GM03348 (cell line): Measurements from ENCODE around the gene MXD3.
"Not testable (repeated sequence)": the region's sequence is repeated elsewhere in the genome, so short reads cannot be mapped to it uniquely, and the experiment has no call there.

ENCODE experiments used
- DNase-seq: peaks from one replicate; pipeline ENCODE4 v3.0.0; 2012; ENCODE audit warnings: low spot score

Gene MXD3

DNA sequence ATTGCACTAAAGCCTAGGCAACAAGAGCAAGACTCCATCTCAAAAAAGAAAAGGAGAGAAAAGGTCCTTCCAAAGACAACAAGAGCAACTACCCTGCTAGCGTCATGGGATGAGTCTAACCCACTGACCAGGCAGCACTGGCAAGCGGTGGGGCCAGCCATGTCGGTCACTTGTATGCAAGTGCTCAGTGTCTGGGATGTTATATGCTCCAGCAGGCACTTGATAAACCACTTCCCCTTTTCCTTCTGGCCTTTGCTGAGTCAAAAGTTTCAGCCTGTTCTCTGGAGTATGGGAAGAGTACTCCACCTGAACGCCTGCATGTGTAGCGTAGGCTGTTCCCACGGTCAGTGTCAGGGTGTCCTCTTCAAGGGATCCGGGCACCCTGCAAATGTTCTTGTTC, 9.2 kb upstream of the MXD3 start:
- DNase-seq, result no peak

DNA sequence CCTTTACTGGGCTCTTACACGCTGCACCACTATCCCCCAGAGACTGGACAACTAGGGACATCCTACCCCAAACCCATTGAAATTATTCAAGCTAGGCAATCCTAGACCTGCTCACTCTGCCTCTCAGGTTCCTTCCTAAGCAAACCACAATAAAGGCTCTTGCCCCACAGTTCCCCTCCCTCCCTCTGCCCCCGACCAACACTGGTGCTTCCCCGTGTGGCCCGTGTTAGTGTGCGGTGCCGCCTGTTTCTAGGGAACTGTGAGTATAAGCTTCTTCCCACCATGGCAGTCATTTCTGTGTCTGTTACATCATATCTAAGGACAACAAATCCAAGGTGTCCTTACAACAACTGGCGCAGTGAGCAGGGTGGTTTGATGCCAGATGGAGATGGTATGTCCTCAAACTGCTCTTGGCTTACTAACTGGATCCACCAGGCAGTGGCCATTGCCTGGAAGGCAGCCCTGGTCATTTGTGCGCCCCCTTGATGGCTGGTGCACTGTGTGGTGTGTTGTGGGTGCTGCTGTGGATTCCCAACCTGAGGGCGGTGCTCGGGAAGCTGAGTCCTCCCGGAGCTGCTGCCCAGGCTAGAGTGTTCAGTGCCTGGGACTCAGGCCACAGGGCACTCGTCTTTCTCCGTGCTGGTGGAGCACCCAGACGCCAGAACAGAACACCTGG, 8.4 kb upstream of the MXD3 start:
- no peak for DNase-seq

DNA sequence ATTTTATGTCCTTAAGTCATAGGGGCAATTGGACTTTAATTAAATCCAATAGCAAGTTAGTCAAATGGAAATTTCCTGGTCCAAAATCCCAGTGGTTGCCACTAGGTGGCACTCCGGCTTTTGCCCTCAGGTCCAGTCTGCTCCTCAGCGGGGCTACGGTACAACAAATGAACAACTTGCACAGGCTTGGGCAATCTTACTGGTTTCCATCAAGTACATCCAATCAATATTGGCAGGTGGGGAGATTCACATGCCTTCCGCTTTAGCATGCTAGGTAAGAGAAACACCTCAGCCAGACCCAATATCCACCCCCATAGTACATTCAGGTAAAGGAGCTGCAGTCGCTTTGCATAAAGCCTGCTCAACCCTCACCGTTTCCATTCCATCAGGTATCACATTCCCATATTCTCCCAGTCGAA, 6.3 kb upstream of the MXD3 start:
- DNase-seq, result peak; percentile 82

DNA sequence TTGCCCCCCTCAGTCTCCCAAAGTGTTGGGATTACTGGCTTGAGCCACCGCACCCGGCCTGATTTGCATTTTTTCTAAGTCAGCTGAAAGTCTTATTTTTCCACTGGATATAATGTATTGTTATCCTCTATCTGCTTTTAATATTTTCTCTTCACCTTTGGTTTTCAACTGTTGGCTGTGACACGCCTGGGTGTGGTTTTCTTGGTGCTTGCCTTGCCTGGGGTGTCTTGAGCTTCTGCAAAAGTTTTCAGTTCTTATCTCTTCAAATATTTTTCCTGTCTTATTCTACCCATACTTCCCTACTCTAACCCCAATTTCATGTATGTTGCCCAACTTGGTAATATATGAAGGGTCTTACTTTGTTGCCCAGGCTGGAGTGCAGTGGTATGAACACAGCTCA, 4.3 kb upstream of the MXD3 start:
- DNase-seq, result no peak

DNA sequence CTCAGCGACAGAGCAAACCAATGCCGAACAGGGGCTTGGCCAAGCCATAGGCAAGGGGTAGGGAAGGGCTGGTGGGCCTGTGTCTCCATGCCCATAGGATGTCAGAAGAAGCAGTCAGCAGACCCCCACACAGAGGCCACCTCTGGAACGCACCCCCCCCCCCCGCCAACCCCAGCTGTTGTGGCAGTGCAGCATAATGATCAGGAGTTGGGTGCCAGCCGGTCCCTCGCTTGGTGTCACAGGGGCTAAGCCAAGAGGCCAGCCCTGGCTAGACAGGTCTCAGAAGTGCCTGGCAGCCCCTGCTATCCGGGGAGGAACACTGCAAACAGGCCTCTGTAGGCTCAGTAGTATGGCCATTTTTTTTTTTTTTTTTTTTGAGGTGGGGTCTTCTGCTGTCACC, 3.7 kb upstream of the MXD3 start:
- no peak for DNase-seq

DNA sequence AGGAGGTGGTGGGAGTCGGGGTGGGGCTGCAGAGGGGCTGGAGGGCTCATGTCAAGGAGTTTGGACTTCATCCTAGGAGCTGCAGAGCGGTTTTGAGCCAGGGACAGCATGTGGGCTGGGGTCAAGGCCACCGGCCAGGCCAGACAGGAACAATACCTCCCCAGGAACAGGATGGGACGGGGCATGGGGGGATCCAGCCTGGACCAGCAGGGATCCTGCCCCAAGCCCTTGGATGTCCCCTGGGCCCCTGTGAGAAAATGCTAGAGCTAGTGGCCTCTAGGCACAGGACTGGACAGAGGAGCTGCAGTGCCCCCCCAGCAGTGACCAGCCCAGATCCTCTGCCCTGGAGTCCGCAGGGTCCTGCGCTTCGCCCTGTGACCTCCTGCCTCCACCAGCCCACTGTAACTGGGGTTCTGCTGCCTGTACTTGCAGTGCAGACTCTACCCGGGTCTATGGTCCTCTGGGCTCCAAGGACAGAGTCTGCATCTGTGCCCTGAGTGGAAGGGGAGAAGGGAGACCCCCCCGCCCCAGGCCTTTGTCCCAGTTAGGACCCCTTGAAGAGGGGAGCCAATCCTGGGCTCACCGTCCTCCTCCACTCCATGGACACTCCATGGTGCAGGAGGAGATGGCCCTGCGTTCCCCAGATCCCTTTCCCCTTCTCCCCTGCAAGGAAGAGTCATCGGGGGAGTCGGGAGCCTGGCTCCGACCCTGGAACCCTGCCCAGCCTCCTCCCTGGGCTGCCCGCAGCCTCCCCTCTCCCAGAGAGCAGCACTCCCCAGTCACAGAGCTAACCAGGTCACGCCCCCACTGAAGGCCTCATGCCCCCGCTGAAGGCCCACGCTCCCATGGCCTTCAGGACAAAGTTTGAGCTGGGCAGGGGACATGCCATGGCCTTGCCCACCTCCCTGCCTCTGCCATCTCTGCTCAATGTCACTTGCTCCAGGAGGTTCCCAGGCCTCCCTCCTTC, 3.0 kb upstream of the MXD3 start:
- no peak for DNase-seq

DNA sequence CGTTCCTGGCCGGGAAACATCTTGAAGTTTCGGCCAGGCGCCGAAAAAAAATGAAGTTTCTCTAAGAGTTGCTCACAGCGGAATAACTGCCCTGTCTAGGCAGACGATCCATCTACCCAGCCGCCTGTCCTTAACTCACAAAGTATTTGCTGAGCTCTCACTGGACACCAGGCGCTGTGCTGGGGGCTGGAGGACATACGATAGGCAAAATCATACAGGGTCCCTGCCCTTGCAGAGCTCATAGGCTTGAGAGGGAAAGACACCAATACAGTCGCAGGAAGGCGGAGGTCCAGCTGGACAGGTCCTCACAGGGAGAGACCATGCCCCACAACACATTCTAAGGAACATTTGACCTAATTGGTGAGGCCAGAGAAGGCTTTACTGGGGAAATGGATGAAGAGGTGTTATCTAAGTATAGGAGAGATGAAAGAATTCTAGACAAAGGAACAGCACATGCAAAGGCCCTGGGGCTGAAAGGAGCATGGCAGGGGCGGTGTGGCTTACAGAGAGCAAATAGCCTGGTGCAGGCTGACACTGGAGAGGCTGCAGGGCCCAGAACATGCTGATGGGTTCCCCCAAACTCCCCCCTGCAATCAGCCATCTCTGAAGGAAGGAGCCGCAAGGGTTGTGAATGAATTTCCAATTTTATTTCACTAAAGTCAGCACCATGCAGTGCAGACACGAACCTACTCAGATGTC, 2.0 kb upstream of the MXD3 start:
- DNase-seq, result no peak

DNA sequence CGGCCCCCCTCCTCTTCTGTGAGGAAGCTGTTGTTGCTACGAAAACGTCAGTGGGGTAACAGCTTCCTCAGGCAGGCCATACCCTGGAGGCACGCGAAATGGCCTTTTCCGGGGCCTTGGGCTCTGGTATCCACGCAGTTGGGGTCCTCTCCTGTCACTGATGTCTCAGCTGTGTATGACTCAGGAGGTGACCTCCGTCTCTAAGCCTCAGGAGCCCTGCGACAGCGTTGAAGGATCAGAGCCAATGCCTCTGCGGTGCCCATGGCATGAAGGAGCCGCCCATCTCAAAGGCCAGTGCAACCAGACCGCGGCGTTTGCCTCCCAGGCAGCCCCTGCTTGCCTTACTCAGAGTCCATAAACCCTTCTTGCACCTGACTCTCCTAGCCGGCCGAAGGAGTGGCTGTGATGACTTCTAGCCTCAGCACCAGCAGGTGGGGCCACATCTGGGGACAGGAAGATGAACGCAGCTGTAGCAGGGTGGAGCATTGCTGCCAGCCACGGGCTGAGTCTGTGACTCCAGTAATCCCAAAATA, 1.0 kb upstream of the MXD3 start:
- DNase-seq, result no peak

DNA sequence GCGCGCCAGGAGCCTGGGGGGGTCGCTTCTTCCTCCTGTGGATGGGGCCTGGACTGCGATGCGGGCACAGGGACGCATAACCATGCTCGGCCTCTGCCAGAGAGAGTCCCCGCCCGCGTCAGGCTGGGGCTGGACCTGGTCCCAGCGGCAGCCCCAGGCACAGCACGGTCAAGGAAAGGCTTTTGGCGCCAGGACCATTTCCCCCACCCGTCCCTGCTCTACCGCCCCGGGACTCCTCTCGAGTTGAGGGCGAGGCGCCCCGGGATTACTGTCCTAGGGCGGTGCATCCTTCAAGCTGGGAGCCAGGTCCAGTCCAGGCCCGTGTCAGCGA, 341 bp downstream of the MXD3 start:
- peak; percentile 37 for DNase-seq

DNA sequence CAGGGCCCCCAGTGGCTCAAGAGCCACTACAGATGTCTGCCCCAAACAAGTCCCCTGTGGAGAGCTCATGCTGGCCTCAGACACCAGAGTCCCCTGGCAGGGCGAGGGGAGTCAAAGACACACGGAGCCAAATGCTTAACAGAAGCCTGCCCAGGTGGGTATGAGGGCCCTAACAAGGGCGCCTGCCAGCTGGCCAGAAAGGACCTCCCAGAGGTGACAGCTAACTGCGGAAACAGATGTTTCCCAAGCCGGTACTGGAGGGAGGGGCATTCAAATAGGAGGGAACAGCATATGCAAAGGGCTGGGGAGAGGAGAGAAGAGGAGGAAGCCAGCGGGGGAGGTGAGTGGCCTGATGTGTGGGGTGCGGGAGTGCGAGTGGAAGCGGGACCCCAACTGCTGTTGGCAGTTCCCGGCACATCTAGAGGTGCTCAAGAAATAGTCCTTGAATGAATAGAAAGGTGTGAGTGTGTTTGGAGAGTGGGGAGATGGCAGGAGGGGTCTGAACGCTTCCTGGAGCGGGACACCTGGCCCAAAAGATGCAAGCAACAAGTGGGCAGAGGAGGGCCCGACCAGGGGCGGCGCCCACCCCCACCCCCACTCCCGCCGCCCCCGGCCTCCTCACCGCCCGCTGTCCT, 824 bp downstream of the MXD3 start:
- DNase-seq, result no peak

DNA sequence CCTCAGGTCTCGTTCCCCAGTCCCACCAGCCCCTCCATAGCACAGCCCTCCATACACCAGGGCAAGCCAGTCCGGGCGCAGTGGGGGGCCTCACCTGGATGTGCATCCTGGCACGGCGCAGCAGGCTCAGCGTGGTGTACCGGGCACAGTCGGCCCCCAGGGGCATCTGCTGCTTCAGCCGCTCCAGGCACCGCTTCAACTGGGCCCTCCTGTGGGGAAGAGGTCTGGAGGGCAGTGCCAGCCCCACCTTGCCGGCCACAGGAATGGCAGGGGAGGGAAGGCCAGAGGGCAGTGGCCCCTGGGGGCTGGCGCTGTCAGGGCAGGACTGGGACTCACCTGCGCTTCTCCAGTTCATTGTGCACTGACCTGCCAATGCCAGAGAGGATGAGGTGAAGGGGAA, 1.4 kb downstream of the MXD3 start:
- no peak for DNase-seq

DNA sequence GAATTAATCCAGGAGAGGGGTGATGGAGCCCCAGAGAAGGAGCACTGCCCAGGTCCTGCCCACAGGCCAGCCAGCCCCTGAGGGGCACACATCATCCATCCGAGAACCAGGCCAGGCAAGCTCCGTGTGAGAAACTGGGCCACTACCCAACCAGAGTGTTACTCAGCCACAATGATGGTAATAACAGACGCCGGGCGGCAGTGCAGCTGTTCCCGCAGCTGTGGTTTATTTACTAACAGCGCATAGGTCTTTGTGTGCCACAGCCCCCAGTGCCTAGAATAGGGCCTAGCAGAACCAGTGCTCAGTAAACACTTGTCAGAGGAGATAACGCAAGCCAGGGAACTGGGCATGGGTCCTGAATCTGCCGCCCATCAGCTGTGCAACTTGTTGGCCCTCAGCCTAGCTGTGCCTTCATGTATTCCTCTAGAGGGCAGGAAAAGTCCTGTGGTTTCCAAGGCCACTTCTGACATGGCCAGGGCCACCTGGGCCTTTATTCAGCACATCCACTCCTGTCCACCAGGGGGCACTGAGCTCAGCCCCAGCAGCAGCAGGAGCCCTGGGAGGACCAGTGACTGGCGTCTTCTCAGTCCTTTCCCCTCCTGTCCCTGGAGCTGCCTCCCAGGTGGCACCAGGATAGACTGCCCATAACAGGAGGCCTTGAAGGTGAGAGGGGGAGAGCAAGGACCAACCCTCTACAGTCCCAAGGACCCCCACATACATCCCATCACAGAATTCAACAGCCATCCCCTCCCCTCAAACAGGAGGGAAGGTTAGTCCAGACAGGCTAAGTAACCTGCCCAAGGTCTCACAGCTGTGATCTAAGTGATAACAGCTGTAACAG, 2.1 kb downstream of the MXD3 start:
- DNase-seq, result peak; percentile 80

DNA sequence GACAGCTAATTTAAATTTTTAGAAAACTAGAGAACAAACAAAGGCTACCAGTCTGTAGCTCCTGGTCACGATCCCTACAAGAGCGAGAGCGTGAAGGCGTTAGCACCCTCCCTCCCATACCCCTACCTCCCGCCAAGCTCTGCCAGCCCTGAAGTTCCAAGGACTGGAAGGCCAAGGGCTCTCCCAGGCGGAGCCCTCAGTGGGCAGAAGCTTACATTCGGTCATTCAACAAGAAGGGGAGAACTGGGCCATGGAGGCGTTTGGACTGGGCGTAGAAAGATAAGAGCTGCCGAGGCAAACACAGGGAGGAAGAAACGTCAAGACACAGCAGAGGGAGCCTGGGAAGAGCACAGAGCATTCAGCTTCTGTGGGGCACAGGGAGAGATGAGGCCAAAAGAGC, 3.0 kb downstream of the MXD3 start:
- no peak for DNase-seq

DNA sequence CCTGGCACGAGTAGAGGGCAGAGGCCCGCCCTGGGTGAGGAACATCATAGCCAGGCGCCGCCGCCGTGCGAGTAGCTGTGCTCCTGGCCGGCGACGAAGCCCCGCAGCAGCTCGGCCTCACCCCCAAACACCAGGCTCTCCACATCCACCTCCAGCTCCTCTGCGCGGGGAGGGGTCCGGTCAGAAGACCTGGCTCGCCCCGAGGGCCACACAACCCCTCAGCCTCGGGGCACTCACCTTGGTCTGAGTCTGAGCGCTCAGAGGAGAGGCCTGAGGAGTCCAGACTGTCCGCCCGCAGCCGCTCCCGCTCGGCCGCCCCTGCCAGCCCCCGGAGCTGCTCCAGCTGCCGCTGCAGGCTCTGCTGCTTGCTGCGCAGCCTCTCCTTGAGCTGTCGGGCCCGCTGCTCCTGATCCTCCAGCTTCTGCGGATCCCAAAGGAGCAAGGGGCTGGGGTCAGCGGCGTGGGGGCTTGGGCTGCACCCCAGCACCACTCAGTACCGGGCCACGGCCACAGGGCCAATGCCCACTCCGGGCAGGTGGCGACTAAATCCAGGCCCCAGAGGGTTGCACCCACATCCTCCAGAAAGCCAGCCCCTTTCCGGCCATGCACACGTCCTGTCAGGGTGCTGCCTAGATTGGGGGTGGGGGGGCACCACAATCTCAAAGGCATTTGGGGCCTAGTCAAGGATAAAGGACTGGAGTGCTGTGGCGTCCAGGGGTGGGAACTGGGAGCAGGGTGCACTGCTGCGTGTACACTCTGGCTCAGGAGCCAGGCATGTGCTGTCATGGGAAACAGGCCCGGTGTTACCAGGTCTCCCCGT, 3.9 kb downstream of the MXD3 start:
- no peak for DNase-seq

DNA sequence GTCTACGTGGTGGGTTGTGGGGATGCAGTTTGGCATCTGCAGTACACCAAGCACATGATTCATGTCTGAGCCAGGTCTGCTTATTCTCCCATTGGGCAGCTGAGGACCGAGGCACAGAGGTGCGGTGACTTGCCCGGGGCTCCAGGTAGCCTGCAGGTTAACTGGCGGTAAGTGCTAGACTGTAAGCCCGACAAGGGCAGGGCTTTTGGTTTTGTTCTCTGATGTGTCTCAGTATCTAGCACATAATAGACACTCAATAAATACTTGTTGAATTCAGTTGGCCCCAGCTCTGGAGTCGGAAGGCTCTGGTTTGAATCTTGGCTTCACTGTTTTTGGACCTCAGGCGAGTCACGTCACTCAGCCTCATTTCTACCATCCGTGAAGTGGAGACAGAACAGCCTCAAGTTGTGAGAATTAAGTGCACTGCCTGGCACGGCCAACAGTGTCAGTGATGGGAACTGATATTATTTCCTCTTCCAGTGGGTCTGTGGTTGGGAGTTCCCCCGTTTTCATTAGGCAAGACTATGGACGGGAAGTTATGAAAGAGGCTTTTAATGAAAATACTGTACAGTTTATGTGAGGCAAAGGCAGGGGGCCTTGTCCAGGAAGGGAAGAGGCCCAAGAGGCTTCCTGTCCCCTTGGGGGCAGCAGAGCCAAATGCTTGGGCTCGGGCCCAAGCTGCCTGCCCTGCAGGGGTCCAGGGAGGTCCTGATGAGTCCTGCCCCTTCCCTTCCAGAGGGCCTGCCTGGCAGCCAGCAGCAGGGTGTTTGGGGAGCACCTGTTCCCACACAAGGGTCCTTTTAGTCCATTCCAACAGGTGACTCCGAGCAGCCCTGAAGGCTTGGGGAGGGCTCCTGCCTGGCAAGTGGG, 4.8 kb downstream of the MXD3 start:
- DNase-seq, result no peak

DNA sequence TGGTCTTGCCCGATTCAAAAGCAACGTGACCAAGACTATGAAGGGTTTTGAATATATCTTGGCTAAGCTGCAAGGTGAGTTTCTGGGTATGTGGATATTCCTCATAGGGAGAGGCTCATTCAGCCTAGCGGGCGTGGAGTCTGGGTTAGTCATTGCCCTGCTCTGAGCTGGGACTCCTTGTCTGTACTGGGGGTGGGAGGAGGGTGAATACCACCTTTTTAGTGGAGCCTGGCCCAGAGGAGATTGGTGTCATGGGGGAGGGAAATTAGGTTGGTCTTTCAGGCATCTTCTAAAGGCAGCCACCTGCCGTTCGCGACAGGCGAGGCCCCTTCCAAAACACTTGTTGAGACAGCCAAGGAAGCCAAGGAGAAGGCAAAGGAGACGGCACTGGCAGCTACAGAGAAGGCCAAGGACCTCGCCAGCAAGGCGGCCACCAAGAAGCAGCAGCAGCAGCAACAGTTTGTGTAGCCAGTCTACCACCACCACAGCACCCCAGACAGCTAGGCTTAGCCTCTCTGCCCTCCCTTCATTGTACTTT, 5.5 kb downstream of the MXD3 start:
- not testable (repeated sequence) for DNase-seq

DNA sequence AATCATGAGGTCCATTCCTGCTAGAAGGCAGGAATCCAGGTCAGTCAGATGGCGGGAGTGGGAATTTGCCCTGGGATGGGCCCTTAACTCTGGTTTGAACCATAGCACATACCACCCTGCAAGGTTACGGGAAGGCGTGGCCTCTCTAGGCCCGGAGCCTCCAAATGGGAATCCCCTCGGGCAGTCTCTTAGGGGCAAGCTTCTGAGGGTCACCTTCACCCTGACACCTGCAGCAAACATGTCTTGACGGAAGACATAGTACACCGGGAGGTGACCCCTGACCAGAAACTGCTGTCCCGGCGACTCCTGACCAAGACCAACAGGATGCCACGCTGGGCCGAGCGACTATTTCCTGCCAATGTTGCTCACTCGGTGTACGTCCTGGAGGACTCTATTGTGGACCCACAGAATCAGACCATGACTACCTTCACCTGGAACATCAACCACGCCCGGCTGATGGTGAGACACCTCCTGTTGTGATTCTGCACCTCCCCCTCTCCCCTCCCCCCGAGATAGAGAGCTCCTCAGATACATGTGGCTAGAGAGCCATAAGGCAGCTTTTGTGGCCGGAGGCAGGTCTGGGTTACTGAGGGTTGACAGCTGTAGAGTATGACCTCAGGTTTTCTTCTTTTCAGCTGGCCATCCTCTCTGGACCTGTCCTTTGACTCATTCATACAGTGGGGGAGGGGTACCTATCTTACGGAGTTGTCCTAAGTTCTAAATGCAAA, 7.1 kb downstream of the MXD3 start:
- DNase-seq, result peak; percentile 32

DNA sequence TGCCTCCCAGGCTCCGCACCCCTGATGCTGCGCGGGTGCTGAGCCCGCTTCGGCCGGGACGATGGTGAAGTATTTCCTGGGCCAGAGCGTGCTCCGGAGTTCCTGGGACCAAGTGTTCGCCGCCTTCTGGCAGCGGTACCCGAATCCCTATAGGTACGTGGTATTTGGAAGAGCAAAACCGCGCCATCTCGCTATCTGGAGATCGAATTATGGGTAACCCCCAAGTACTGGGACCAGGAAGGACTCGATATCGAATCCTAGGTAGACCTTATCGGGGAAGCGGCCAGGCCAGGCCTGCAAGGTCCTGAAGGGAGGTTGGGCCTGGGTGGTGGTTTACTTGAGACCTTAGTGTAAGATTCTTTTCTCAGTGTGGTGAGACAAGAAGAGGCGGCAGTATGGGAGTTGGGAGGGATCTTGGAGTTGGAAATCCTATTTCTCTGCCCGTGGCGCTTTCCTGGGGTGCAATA, 7.7 kb downstream of the MXD3 start:
- DNase-seq, result no peak
